ENCODE measurements around the gene TOB1.

TOB1 gene, protein sequence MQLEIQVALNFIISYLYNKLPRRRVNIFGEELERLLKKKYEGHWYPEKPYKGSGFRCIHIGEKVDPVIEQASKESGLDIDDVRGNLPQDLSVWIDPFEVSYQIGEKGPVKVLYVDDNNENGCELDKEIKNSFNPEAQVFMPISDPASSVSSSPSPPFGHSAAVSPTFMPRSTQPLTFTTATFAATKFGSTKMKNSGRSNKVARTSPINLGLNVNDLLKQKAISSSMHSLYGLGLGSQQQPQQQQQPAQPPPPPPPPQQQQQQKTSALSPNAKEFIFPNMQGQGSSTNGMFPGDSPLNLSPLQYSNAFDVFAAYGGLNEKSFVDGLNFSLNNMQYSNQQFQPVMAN

GRCh38 chr17:50866261-50866949 is at the start of gene TOB1:
TOB1 (minus strand) TSS chr17:50866354; CDS start chr17:50864017, 2,337 bp downstream.
- DNase-seq, result peak; percentile 97

DNA sequence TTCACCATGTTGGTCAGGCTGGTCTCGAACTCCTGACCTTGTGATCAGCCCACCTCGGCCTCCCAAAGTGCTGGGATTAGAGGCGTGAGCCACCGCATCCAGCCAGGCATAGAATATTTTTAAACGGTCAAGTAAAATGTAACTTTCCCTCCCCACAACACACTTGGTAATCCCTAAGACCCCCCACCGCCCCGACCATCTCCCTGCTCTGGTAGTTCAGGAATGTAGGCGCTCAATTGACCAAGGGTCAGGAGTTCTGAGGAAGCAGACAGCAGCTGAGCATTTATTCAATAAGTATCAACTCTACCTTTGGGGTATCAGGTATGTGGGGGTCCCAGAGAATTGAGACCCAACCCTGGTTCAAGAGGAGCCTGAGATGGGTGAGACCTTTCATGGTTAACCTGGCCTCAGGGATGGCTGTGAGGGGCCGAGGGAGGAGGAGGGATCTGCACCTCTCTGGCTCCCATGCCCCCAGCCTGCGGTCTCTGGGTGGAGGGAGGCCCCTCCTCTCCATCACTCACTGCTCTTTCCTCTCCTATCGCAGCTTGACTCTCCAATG is 48.4 kb upstream of the TOB1 start:
- no peak for DNase-seq

DNA sequence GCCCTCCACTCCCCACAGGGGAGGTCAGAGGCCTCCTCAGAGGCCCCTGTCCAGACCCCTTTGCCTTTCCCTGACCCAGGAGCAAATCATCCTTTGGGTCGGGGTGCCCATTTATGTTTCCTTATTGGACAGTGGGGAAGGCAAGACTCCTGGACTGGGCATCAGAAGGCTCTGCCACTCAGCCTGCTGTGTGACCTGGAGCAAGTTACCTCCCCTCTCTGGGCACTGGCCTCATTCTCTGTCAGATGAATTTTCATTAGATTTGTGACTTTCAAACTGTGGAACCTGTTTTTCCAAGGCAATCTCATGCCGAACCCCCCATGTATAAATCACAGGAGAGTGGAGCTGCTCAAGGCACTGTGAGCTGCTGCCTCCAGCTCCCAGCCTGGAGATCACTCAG is 47.0 kb upstream of the TOB1 start:
- DNase-seq, result no peak

GRCh38 chr17:50911890-50912289 is 45.7 kb upstream of the TOB1 start:
- no peak for DNase-seq

- DNase-seq, result no peak
Observed at GRCh38 chr17:50911450-50911849, 45.3 kb upstream of the TOB1 start.

DNA sequence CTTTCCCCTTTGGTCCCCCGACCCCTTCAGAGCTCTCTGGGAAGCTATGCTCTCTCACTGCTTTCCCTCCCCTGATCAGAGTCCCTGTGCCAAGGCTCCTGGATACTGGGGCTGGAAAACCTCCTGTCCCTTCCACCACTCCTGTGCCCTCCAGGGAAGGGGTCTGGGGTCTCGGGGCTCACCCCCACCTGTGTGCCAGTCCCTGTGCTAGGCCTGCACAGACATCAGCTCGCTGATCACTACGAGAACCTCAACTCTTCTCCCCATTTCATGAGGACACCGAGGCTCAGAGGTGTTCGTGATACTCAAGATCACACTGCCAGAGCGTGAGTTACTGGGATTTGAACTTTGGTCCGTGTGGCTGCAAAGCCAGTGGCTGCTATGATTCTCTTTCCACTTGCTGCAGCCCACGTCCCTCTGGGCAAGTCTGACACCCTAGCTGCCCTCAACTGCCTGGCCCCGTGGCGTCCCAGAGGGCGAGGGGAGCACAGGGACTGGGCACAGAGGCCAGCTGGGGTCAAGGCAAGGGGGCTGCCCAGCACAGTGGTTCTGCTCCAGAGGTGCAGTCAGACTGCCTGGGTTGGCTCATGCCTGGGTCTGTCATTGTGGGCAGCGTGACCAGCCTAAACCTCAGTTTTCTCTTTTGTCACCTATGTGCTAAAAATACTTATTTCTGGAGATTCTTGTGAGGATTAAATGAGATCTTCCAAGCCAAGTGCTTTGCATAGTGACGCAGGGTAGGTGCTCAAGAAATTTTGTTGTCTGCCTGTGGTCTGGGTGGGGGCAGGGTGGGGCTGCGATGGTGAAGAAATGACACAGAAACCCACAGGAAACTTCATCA is 43.8 kb upstream of the TOB1 start:
- DNase-seq, result peak; percentile 80

DNA sequence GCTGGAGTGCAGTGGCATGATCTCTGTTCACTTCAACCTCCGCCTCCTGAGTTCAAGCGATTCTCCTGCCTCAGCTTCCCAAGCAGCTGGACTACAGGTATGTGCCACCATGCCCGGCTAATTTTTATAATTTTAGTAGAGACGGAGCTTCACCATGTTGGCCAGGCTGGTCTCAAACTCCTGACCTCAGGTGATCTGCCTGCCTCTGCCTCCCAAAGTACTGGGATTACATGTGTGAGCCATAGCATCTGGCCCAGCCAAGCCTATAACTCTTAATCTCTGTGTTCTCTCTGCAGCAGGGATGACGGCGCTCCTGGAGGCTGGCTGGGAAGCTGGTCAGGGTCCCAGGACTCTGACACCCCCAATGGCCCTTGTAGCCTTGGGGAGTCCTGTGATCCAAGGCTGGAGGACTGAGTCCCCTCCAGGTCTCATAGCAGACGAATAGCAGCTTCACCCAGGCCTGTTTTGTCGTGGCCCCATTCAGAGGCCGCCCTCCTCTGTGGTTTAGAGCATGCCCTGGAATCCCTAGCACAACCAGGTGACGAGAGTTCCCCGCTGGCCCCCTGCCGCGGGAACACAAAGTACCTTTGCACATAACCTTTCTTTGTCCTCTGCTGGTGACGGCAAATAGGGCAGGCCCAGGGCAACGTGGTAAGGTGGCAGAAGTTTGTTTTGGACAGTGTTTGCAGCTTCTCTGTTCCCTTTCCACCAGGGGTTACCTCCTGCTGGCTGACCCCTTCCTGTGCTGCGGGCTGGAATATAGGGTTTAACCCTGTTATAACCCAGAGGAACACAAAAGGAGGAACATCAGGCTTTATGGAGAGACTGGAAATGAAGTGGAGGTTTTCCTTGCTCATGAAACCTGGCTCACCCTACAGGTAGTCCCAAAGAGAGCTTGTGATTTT is 43.0 kb upstream of the TOB1 start:
- peak; percentile 47 for DNase-seq

DNA sequence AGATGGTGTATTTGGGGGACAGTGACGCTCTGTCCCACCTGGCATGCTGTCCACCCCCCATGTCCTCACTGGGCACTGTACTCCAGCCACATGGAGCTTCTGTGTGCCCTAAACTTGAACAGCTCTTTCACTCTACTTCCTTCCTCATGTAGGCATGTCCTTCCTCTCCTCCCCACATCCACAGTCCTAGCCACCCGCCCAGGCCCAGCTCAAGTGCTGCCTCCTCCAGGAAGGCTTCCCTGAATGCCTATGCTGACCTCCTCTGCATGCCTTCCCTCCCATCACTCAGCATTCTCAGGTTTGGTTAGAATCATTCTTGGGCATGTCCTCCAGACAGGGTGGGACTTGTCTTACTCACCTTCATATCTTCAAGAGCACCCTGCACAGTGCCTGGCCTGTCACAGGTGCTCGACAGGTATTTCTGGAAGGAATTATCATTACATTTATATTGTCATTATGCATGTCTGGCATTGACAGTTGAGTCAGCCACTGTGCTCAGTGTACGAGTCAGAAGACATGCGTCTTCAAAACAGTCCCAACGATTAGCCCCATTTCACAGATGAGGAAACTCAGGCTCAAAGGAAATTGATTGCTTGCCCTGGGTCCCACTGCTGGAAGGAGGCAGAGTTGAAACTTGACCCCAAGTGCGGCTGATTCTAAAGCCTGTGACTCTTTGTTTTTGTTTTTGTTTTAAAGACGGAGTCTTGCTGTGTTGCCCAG is 42.1 kb upstream of the TOB1 start:
- DNase-seq, result no peak

DNA sequence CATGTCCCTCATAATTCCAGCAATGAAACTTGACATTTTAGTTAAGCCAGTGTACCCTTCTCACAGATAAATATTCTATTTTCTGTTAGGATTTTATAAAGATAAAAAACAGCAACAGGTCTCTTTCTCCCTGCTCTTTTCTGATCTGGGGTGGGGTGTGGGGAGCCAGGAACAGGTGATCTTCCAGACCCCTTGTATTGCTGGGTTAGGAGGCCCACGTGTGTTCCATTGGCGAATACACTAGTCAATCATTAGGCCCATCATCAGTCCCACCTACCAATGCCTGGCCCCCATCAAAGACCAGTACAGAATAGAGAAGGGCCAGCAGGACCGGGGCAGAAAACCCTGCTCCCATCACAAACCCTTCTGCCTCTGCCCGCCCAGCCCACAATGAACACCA is 40.3 kb upstream of the TOB1 start:
- DNase-seq, result no peak

DNA sequence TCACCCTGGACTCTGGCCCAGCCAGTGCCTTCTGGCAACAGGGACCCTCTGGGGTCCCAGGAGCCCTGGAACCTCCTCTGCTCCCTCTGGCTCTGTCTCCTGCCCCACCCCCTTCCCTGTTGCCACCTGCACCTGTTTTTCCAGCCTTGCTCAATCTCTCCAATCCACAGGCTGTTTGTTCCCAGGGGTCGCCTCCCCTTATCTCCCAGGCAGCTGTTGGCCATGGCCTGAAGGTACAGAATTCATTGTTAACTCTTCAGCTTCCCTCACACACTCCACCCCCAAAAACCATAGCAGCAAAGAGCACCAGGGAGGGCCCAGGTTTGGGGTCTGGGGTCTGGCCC is 39.3 kb upstream of the TOB1 start:
- no peak for DNase-seq

DNA sequence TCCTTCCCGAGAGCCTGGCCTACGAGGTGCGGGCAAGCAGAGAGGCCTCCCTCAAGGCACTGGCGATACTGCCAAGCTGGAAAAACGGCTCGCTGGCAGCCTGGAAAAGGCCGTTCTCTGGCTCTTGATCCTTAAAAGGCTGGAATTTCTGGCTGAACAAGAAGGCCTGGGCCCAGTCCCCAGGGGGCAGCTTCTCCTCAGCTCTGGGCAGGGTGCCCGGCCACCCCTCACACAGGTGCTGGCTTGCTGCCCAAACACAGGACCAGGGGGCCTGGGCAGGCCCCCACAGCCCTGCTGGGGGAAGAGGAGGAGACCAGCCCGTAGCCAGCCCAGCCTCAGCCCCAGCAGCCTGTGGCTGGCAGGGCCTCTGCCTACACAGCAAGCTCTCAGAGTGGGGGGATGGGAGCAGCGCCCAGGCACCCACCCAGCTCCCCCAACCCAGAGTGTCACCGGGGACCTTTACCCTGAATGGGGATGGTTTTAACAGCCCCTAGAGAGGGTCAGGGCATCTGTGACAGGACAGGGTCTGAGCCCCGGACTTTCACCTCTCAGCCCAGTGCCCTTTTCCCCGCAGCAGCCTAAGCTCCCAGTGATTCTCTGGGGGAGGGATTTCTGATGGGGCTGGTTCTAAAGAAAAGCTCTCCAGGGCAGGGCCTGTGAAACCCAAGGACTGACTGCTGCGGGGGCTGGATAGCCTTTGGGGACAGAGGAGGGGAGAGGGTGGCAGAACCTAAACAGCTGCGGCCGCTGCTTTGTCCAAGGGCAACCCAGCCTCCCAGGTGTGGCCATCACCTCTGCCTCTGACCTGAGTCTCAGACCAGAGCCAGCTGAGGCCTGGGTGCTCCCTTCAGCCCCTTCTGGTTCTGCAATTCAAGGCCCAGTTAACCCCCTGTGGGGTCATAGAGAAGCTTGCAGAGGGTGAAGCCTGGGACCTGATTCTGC is 38.6 kb upstream of the TOB1 start:
- DNase-seq, result no peak

GRCh38 chr17:50903604-50904517 is 37.7 kb upstream of the TOB1 start:
- peak; percentile 59 for DNase-seq

DNA sequence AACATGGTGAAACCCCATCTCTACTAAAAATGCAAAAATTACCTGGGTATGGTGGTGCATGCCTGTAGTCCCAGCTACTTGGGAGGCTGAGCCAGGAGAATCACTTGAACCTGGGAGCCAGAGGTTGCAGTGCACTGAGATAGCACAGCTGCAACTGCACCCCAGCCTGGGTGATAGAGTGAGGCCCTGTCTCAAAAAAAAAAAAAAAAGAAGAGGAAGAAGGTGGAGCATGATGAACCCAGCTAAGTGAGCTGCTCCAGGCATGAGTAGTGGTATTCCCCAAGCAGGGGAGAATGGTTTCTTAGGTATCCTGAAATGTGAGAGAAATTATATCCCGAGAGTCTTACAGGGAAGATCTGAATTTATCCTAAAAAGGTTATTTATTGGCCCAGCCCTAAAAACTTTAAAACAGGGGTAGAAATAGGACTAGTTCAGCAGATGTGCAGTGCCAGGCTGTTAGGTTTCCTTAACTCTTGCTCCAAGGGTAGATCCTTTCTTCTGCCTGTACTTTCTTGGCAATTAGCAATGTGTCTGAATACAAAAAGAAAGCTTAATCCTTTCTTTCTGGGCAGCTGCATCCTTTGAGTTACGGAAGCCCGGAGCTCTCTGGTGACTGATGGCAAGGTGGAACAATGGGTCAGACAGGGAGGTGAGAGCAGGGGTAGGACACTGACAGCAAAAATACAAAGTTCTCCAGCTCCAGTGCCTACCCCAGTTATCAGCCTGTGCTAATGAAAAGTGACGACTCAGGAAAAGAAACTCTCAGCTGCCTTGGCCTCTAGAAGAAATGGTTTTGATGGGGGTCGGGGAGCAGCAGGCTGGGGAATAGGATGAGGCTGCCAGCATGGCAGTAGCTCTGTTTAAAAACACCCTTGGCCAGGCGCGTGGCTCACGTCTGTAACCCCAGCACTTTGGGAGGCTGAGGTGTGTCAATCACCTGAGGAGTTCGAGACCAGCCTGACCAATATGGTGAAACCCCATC is 36.5 kb upstream of the TOB1 start:
- DNase-seq, result no peak

- DNase-seq, result no peak
Observed at GRCh38 chr17:50900383-50900892, 34.3 kb upstream of the TOB1 start.

GRCh38 chr17:50899559-50900319 is 33.6 kb upstream of the TOB1 start:
- no peak for DNase-seq

DNA sequence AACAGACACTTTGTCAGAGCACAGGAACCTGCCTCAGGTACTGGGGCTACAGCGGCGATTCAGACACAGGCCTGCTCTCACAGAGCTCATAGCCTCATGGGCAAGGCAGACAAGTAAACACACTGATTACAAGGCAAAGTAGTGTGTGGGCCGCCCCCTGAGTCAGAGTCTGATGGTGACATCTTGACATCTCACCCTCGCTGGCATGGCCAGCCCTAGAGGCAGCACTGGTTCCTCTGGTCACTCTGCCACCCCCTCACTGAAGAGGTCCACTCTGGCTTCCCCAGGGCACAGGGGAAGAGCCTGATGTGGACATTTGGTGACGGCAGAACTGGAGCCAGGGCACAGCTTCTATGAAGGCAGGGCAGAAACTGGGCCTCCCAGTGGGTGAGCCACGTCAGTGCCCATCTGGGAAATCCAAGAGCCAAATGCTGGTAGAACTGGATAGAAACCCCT is 32.9 kb upstream of the TOB1 start:
- DNase-seq, result no peak
